CD1c-positive myeloid dendritic cell (primary cell): ENCODE data around the gene APP.

Experiments used
- DNase-seq: peaks from one replicate; pipeline ENCODE4 v3.0.0-alpha.2; 2016; ENCODE audit errors: extremely low spot score

Gene APP

DNA sequence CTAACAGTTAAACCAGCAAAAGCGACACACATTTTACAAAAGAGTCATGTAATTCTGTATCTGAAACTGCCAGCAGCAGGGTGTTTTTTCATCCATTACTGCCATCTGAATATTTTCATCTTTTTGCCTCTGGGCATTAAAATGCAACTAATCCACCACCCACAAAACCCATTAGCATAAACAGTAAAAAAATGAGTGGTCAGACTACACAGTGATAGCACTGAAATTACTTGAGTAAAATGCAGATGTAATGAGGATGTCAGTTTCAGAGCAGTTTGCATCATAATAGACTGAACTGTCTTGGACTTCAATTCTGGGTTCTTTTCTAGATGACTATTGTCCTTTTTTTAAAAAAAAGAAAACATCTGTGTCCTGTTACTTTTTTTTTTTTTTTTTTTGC, 303.5 kb downstream of the APP start:
- DNase-seq = no peak

DNA sequence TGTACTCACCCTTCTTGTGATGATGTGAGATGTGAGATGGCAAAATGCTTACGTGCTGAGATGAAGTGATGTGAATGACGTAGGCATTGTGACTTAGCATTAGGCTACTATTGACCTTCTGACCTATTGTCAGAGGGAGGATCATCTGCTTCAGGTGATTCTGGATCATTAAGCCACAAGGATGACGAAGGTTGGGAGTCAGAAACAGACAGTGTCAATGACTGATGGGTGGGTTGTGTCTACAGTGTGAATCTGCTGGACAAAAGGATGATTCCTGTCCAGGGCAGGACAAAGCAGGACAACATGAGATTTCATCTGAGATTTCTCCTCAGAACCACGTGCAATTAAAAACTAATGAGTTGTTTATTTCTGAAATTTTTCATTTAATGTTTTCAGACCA, 306.8 kb downstream of the APP start:
- DNase-seq = no peak

DNA sequence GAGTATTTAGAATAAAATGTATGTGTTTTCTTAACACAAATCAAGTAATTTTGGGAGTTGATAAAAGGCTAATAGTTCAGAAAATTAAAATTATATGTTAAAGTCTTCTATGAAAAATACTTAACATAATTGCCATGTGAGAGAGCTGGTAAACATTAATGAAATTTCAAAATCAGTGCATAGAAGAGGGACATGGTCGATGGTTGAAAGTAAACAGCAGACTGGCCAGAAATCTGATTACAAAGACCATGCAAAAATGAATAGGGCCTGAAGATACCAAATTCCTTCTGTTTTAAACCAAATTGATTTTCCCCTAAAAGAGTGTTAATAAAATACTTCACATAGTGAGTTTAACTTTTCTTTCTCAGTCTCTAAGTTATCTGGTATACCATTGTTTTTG, 307.5 kb downstream of the APP start:
- no peak for DNase-seq

DNA sequence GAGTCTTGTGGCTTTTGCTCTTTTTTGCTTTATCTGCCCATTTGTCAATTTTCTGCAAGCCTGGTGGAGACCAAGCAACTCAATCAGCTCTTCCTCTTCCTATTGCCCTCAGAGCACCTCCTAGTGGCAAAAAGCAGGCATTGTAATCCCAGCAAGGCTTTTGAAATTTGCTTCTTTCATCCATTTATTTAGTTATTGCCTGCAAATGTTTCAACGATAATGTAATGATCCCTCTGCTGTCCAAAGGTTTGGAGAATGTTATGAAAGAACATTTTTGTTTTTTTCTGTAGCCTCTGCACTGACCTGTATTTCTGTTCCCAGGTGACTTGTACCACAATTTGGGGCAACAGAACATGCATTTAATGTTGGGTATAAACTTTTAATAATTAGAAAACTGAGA, 308.0 kb downstream of the APP start:
- peak; percentile 54 for DNase-seq

DNA sequence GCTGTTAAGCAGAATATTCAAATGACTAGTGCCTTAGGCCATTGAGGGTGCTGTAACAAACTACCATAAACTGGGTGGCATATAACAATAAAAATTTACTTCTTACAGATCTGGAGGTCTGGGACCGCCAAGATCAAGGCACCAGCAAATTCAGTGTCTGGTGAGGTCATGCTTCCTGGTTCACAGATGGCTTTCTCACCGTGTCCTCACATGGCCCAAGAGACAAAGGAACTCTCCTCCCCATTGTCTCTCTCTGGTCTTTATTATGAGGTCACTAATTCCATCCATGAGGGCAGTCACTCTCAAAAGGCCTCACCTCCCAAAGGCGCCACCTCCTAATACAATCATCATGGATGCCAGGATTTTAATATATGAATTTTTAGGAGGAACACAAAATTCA, 308.5 kb downstream of the APP start:
- no peak for DNase-seq

DNA sequence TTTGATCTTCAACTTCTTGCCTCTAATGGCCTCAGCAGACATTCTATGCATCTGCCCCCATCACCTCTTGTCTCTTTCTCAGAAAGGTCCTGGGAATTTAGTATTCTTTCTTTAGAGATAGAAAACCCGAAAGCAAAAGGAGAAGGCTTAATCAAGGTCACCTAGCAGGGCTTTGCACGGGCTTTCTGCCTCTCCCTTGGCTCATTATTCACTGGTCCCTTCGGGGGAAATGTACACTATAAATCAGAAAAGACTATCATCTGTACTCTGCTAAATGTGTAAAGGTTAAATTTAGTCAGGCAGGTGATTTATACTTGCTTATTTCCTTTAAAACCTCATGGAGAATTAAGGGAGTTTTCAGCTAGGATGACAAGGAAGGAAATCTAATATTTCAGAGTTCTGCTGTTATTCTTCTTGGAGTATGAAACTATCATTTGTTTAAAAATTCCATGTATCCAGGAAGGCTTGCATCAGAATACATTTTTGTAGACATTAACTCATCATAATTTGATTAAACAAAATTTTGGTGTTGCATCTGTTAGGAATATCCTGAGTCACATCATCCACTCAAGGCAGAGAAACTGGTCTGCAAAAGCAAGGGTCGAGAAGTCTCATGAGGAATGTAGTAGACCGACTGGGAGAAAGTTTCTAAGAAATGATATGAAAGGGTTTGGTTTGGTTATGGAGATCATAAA, 311.2 kb downstream of the APP start:
- no peak for DNase-seq

DNA sequence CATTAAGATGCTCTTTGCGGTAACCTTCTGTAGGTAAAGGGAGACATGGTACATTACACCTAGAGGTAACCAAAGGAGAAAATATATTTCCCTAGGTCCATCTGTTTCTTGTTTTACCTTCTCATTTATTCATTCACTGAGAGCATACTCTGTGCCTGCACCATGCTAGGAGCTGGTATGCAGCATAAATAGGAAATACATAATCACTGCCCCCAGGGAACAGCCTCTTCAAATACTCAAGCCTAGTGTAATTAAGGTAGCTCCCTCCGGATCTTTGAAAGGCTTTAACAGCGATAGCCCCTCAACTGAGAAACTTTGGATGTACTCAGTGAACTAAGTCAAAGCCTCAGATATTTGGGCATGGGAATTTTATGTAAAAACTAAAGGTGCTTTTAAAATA, 312.2 kb downstream of the APP start:
- no peak for DNase-seq

DNA sequence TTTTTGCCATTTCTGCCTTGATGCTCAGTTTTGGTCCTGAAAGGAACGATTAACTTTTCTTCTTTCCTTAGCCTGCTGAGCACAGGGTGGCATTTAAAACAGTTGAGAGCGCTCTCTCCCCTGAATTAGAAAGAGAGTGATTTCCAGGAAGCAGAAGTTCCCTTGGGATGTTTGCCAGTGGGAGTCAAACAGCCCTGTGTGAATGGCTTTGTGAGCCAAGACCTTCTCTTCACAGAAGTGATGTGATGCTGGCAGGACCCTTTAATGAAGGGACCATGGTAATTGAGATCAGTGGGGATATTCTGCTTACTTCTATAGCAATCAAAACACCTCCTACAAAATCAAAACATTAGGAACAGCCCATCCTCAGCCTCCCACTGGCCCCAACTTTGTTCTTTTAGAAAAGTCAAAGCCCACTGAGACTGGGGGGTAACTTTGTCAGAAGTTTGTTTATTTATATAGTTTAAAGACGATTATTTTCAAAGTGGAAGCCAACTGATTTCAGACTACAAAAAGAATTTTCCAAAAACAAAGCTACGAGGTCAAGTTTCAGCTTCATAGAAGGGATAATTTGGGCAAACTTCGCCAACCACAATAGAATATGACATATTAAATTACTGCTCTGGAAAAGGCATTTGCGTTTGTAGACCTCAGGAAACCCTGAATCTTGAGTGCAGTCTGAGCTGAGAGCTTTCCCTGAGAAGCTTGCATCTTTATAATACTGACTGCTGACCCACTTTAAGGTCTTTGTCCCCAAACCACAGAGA, 313.1 kb downstream of the APP start:
- no peak for DNase-seq

DNA sequence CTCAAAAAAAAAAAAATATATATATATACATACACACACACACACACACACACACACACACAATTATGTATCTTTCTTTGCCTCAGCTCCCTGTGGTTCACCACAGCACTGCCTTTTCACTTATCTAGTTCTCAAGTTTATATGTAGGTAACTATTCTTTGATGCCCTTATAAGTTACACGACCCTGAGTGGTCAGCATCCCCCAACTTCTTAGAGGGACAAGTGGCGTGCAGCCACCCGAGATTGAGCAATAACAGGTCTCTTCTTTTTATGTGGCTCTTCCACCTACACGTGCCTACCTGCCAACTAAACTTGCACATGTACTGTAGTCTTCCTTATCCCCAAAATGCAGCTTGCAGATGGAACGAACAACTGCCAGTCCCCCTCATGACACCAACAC, 315.0 kb downstream of the APP start:
- no peak for DNase-seq

DNA sequence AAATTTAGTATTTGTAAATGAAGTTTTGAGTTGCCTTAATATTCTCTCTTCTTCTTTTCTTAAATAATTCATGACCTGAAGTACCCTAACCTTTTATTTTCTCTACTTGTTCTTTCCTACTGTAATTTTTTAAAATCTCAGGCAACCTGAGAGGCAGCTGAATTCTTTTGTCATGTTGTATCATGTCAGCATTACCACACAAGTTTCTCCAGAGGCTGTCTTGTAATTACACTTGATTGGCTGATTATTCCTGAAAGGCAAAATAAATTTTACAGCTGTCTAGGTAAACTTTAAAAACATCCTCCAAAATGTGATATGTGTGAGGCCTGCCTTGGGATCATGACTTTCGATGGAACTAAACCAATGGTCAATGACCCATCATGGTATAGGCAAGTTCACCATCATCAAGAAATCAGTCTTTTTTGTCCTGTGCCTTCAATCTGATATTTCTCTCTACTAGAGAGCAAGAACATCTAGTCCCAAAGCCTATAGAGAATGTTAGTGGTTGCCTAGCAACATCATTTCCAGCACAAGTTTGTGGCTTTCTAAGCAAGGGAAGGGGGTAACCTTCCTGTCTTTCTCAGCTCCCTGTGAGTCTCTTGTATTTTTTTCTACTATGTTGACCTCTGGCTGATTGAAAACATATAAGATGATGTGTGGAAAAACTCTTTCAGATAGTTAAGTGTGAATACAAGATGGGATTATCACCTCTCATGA, 320.3 kb downstream of the APP start:
- DNase-seq = no peak

DNA sequence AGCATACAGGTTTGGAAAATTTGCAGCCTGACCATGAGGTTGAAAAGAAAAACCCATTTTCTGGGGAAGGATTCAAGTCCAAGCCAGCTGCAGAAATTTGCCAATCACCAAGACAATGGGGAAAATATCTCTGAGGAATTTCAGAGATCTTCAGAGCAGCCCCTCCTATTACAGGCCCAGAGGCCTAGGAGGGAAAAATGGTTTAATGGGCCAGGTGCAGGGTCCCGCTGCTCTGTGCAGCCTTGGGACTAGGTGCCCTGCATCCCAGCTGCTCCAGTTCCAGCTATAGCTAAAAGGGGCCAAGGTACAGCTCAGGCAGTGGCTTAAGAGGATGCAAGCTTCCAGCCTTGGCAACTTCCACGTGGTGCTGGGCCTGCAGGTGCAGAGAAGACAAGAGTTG, 322.3 kb downstream of the APP start:
- DNase-seq = no peak

DNA sequence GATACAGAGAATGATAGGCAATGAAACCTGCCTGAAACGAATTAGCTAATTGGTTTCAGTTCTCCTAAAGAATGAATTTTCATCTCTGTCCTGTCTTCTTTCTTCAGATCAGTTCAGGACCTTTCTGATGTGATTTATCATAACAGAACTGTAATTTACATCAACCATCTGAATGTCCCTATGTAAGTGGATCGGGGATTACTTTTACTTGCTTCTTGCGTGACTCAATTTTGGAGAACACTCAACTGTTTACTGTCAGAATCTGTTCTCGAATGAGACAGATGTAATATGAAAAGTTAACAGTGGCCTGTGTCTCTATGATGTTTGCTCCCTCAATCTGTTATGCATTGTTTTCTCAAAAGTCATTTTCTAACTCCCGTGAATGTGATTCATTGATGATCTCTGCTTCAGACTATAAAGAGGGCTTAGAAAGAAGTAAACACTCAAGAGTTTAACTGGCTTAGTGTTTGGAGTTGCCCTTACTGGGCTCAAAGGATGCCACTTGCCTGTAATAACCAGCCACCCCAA, 324.8 kb downstream of the APP start:
- DNase-seq = no peak

DNA sequence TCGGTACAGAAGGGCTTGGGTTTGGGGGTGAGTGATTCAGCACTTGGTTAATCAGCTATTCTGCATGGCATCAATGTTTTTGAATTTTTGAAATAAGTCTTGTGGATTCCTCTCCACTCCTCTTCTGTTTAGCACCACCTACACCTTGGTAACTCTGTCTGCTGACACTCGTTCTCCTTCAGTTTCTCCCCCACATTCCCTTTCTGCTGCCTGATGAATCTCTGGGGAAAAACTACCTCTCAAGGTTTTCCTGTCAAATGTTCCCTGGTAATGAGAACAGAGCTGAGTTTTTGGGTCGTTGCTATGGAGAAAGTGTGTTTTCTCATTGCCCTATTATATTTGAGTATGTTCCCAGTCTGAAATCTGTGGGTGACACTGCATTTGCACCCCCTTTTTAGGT, 327.6 kb downstream of the APP start:
- no peak for DNase-seq

DNA sequence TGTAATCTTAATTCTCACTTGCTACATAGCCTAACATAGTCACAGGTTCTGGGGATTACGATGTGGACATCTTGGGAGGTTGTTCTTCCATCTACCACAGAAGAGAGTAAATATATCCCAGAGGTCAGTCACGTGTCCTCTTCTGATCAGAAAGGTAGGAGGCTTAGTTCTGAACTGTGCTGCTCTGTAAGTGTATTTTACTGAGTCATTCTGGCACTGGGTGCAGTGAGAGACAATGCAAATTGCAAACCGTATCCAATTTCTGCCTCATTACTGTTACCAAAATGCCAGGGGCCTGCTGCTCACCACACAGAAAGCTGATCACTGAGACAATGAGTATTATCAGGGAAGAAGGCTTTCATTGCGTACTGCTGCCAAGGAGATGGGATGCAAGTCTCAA, 331.8 kb downstream of the APP start:
- no peak for DNase-seq

DNA sequence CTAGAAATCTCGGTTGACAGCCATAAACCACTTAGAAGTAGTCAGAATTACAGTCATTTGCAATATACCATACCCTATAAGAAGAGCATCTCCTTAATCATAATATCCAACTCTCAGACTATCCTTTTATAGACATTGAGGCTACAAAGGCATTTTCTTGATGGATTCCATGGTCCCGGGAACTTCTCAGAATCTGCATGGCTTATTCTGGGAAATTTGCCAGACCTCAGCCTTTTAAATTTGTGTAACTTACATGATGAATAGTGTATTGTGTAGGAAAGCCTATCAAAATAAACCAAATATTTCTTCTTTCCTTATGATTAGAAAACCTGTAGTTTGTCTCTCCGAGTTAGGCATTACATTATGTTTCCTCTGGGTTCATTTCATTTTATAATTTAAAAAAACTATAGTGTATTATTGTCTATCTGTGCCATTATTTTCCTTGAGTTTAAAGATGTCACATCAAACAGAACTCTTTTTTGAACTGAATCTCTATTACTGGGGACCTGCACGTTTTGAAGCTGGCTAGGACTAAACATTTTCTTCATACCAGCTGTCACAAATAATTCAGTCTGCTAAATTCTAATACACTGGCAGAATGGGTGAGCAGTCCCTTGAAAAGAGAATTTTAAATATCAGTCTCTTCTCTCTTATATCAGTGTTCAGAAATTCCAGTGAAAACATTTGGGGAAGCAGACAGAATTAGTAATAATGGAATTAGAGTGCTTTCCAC, 332.9 kb downstream of the APP start:
- no peak for DNase-seq

DNA sequence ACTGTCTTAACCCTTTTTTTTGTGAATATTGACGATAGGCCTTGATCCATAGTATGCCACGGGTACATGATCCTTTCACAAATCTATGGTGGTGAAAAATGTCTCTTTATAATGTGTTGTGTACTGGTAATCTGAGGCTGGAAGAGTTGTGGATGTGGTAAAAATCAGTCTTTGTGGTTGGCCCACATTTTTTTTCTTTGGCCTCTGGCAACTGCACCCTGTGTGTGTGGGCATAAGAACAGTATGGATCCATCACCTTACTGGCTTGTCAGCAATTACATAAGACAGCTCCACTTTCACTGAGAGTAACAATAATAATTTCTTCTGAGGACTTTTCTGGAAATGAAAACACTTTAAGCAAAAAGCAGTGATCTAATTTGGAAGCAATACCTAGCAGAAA, 334.2 kb downstream of the APP start:
- no peak for DNase-seq

DNA sequence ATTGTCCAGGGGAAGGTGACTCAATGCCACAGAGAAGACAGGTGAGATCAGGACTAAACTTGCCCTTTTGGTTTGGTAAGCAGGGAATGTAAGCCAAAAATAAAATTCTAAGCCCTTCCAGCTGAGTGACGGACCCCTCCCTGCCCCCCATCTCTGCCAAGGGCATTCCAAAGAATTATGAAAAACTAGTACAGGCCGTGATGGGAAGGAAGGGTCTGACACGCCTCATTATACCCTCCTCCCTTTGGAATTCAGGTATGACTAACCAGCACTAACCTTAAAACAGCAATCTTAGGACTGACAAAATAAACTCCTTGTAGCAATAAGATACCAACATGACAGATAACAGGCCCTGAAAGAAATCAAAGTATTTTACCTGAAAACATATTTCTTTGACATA, 336.2 kb downstream of the APP start:
- DNase-seq = no peak

DNA sequence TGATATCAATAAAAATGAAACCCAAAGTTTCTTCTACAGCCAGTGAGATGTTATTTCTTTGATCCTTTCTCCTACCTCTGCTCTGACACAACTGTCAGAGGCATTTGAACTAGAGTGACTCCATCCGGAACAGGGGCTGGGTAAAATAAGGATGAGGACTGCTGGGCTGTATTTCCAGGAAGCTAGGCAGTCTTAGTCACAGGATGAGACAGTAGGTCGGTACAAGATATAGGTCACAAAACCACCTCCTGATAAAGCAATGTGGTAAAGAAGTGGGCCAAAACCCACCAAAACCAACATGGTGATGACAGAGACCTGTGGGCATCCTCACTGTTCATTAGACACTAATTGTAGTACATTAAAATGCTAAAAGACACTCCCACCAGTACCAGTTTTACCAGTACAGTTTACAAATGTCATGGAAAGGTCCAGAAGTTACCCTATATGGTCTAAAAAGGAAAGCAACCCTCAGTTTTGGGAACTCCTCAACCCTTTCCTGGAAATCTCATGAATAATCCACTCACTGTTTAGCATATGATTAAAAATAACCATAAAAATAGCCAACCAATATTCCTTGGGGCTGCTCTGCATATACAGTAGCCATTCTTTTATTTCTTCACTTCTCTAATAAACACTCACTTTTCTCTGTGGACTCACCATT, 339.1 kb downstream of the APP start:
- DNase-seq = no peak
